ENCODE results near the gene PRDM16. TPM values are rescaled to one million over a fixed set of nuclear protein-coding genes. Genes with fewer than 3 reads are reported as not detected.

PRDM16 gene
- total RNA-seq, 1 experiment from 2014 or later, result 0.17 TPM

GRCh38 chr1:3321559-3322449, 252.8 kb downstream of the PRDM16 start:
- Histone ChIP-seq H3K23me2 (ENCODE audit: insufficient read length, low read depth, low read length, poor library complexity, severe bottlenecking) (no peaks in the 10 kb centered on the region), H3K79me2 (ENCODE audit: insufficient read depth, low read length) (no peaks in the 10 kb centered on the region), H4K91ac (ENCODE audit: insufficient read length, low read depth, low read length) (no peak overlapping the region)

More at GRCh38 chr1:3321559-3322449, 252.8 kb downstream of the PRDM16 start:
- Histone ChIP-seq H3K9ac (ENCODE audit: extremely low read depth, insufficient read length, low read length) (no peak overlapping the region), H2BK15ac (ENCODE audit: low read depth, low read length) (no peak overlapping the region), H3K4me1 (ENCODE audit: insufficient read depth, low read length) (no peaks in the 10 kb centered on the region), H2BK12ac (ENCODE audit: insufficient read length, low read depth, low read length) (no peak overlapping the region), H4K5ac (ENCODE audit: insufficient read length, low read depth, low read length) (no peak overlapping the region), H3K23ac (ENCODE audit: insufficient read length, low read depth, low read length) (no peak overlapping the region), H2AK5ac (ENCODE audit: insufficient read length, low read length) (no peak overlapping the region), H3K18ac (ENCODE audit: insufficient read length, low read depth, low read length) (no peak overlapping the region), H3K4me2 (ENCODE audit: insufficient read depth, insufficient read length, low read length) (no peak overlapping the region), H2BK5ac (ENCODE audit: insufficient read length, low read length) (no peak overlapping the region), H3K56ac (ENCODE audit: insufficient read length, low read depth, low read length) (no peak overlapping the region), H3K27me3 (ENCODE audit: insufficient read depth, low read length) (no peaks in the 10 kb centered on the region), H3K27ac (ENCODE audit: insufficient read length, low read depth, low read length) (no peak overlapping the region), H2BK20ac (ENCODE audit: low read depth, low read length, poor library complexity, severe bottlenecking) (no peak overlapping the region), H2AFZ (ENCODE audit: low read length) (no peak overlapping the region), H2BK120ac (ENCODE audit: low read depth, low read length, poor library complexity, severe bottlenecking) (no peak overlapping the region), H3K14ac (ENCODE audit: insufficient read depth, low read length) (no peak overlapping the region), H3K79me1 (ENCODE audit: insufficient read depth, low read depth, low read length, poor library complexity, severe bottlenecking) (no peaks in the 10 kb centered on the region), H4K8ac (replicated peaks; ENCODE audit: insufficient read length, low read depth, low read length) (no peak overlapping the region), H4K20me1 (ENCODE audit: control insufficient read depth, insufficient read depth, insufficient read length) (no peaks in the 10 kb centered on the region), H3K9me3 (ENCODE audit: control insufficient read depth, low read depth, low read length) (no peaks in the 10 kb centered on the region), H3K4ac (ENCODE audit: low read depth, low read length) (no peak overlapping the region), H3T11ph (ENCODE audit: low read length) (no peak overlapping the region)
- no peak for TF ChIP-seq CTCF (conservative IDR thresholded peaks at IDR 0.05)
- Mint-ChIP-seq H3K27me3 (ENCODE audit: low read depth) (peaks cover 2% of the 10 kb centered on the region), H3K4me1 (peaks cover 3 to 10% of the 10 kb centered on the region in 2 experiments; a peak in 3 of 4 replicates), H3K36me3 (ENCODE audit: insufficient read depth in 1 of 3, low read depth in 3 of 3) (no peaks in the 10 kb centered on the region), H3K9me3 (no peaks in the 10 kb centered on the region), H3K4me3 (no peak overlapping the region), H3K27ac (no peak overlapping the region)
- WGBS (ENCODE audit: extremely low coverage, insufficient read length, low lambda C conversion rate), result 100% methylated on average over 4 of the region's 25 CpGs
- no peak for DNase-seq

Data from H9 (cell line).